ENCODE results near the gene RBPJ.

RBPJ gene

DNA sequence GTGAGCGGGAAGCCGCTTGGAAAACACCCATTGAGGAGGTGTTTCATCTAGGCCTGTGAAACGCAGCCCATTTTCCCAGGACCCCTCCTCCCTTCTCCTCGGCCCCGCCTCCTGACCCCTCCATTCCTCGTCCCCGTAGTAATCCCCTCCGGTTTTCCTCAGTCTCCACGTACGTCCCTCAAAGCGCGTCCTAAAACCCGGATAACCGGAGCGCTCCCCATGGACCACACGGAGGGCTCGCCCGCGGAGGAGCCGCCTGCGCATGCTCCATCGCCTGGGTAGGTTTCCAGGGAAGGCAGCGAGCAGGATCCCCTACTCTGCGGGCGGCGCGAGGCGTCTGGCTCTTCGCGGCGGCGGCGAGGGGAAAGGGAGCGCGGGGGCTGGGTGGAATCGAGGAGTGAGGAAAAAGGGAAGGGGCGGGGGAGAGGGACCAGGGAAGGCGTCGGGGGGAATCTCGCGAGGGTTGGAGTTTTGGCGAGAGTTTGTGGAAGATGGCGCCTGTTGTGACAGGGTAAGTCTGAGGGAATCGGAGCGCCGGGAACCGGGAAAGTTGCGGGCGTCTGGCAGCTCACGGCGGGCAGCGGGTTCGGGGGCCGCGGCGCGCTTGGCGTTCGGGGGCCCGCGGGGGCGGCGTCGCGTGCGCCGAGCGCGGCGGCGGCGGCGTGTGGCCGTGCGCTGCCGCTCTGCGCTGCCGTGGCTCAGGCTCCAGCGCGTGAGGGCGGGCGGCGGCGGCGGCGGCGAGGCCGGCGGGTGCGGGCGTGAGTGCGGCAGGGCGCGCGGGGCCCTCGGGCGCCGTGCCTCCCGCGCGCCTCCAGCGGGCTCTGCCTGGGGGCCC lies at the start of gene RBPJ:
RBPJ (plus strand) TSS at position 477 of the 835 bp plus-strand sequence; CDS start at position 492, 15 bp downstream.
- peak; percentile 96 for DNase-seq (ENCODE audit: low read depth)

DNA sequence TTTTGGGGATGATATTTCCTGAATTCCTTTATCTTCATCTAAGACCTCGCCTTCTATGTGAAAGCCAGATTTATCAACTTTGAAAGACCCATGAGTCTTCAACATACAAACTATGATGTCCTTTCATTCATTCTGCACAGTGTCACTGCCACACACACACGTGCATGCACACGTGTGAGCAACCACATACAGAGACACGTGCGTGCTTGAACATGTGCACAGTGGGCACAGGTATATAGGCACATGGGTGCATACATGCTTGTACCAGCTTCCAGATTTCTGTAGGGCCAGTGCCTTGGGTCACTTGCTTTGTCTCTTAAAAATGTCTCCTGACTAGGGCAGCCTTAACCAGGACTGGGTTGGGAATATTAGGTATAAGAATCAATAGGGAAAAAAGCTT lies 49.1 kb upstream of the RBPJ start:
- DNase-seq (ENCODE audit: low read depth): no peak

- no peak for DNase-seq (ENCODE audit: low read depth)
These were observed 47.9 kb upstream of the RBPJ start for GRCh38 chr4:26272654-26273615.

- no peak for DNase-seq (ENCODE audit: low read depth)
These were observed 47.2 kb upstream of the RBPJ start for GRCh38 chr4:26273616-26273980.

GRCh38 chr4:26275281-26275680 lies 45.5 kb upstream of the RBPJ start:
- DNase-seq (ENCODE audit: low read depth): no peak

- DNase-seq (ENCODE audit: low read depth): no peak
These were observed 41.4 kb upstream of the RBPJ start for GRCh38 chr4:26279446-26279845.

DNA sequence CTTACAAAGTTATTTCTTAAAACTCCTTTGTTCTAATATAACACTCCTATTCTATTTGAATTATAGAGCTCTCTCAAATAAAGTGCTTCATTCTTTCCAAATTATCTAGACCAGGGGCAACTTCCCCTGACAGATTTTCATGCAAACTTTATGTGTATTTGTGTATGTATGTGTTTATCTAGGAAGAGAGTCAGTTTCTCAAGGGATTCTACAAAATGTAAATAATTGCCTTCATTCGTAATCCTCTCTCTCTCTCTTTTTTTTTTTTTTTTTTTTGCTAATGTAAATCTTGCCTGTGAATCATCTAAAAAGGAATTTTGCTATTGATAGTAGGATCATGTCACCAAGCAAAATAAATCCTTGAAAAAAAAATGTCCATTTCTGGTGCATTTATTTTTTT lies 38.9 kb upstream of the RBPJ start:
- DNase-seq (ENCODE audit: low read depth): no peak

DNA sequence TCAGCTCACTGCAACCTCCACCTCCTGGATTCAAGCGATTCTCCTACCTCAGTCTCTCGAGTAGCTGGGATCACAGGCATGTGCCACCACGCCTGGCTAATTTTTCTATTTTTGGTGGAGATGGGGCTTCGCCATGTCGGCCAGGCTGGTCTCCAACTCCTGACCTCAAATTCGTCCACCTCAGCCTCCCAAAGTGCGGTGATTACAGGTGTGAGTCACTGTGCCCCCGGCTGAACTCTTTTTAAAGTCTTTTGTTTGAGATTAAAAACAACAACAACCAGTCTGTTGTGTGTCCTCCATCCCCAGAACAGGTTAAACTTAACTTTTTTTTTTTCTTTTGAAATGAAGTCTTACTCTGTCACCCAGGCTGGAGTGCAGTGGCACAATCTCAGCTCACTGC lies 36.3 kb upstream of the RBPJ start:
- DNase-seq (ENCODE audit: low read depth): no peak

GRCh38 chr4:26285272-26285671 lies 35.5 kb upstream of the RBPJ start:
- DNase-seq (ENCODE audit: low read depth): no peak

DNA sequence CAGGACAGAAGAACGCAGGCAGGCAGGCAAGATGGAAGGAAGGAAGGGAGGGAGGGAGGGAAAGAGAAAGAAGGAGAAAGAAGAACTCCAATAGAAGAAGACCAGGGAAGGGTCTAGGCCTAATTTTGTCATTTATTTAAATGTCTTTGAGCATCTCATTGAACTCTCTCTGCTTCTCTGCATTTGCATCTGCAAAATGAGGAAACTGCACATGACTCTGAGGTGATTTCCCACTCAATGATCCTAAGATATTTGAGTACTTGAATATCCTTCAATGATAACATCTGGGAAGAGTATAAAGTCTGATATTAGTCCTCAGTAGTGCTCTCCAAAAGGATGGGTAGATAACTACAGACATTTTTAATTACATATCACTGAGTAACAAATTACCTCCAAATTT lies 33.1 kb upstream of the RBPJ start:
- no peak for DNase-seq (ENCODE audit: low read depth)

- no peak for DNase-seq (ENCODE audit: low read depth)
These were observed 32.4 kb upstream of the RBPJ start for GRCh38 chr4:26288355-26288909.

DNA sequence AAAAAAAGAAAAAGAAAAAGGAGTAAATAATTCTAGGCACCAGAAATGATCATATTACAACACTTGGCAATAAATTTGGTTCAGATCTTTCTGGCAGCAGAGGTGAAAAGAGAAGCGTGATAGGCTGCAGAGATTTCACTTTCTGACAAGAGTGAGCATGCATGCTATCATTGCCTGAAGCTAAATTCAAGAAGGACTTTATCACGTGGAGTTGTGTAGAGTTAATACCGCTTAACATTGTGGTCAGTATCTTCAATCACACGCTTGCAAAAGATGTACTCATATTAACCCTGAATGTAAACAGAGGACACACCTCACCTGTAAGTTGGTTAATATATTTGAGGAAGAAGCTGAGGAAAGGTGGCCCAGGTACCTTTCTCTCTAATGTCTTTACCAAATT lies 31.4 kb upstream of the RBPJ start:
- DNase-seq (ENCODE audit: low read depth): no peak

DNA sequence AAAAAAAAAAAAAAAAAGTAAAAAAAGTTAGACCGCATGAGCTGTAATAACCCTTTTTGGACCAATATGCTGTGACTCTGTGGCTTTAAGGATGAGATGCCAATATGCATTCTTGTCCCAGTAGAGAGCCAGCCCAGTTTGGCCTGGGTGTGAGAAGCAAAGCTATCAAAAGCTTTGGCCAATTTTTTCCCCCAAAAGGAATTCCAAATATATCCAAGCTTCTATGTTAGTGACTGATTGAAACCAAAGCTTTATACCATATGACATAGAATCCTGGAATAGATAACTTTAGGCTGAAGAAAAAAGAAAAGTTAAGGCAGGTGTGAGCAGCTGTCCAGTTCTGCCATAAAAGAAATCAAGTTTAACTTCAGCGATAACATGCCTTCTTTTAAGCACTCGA lies 30.5 kb upstream of the RBPJ start:
- no peak for DNase-seq (ENCODE audit: low read depth)

GRCh38 chr4:26294904-26295303 lies 25.9 kb upstream of the RBPJ start:
- no peak for DNase-seq (ENCODE audit: low read depth)

DNA sequence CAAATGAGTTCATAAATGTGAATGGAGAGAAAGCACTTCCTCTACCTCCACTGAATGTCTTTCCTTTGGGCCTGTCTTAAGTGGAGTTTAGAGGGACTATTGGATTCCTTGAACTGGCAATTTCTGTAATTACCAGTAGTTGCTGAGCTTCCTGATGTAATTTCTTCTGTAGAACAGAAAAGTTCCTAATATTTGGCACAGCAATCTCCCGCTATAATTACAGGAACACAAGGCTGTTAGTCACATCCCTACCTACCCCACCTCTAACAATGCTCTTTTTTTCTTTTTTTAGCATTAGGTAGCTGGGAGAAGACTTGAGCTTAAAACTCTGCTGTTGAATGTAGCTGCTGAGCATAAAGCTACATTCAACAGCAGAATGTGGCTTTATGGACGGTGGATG lies 24.8 kb upstream of the RBPJ start:
- DNase-seq (ENCODE audit: low read depth): no peak

- no peak for DNase-seq (ENCODE audit: low read depth)
These were observed 24.3 kb upstream of the RBPJ start for GRCh38 chr4:26296514-26296913.

DNA sequence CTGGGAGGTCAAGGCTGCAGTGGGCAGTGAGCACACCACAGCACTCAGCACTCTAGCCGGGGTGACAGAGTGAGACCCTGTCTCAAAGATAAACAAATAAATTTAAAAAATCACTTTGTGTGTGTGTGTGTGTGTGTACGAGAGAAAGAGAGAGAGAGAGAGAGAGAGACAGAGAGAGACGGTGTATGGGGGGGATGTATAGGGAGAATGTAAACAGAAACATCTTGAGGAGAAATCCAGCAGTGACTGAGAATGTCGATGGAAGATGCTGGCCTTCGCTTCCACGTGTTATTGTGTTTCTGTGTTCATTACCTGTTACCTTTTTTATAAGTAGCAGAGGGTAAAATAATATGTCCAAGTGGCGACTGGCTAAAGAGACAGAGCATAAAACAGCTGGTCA lies 23.6 kb upstream of the RBPJ start:
- DNase-seq (ENCODE audit: low read depth): no peak

DNA sequence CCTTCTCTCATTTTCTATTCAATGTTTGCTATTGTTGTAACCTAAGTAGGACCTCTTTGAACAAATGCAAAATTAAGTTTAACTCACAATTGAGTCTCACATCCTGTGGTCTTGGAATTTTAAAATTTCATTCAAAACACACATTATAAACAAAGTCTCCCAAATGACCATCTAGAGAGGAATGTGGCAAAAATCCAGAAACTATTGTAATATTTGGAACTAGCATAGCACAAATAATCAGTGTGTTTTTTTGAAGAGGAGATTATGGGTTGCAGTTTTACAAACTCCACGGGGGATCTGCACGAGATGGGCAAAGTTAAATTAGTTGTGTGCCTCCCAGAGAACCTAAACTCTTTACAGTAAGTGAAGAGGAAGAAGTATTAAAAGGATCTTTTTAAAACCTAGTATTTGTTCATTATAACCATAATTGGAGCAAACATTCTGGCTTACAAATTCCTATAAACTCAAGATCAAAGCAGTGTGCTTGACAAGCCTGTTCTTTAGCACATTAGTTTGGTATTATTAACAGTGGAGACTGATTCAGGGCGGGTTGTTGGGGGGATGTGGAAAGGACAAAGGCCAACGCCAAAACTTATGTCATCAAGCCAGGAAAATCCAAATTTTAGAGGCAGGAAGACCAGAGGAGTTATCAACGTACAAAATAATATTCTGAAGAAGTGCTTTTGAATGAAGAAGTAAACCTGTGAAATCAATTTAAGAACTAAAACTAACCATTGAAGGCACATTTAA lies 22.4 kb upstream of the RBPJ start:
- DNase-seq (ENCODE audit: low read depth): no peak

GRCh38 chr4:26299254-26299882 lies 21.4 kb upstream of the RBPJ start:
- no peak for DNase-seq (ENCODE audit: low read depth)

- peak; percentile 39 for DNase-seq (ENCODE audit: low read depth)
These were observed 20.2 kb upstream of the RBPJ start for GRCh38 chr4:26300314-26301307.
